Hypothalamus (tissue), 51 donors: ENCODE measurements around the gene PRAMEF25.
"Not testable (repeated sequence)": the region's sequence is repeated elsewhere in the genome, so short reads cannot be mapped to it uniquely, and the experiment has no call there.

Experiments
- DNase-seq, 51 donors: peaks; one replicate each; lab custom pipeline; 2025; lab: John Stamatoyannopoulos, UW

Gene PRAMEF25

DNA sequence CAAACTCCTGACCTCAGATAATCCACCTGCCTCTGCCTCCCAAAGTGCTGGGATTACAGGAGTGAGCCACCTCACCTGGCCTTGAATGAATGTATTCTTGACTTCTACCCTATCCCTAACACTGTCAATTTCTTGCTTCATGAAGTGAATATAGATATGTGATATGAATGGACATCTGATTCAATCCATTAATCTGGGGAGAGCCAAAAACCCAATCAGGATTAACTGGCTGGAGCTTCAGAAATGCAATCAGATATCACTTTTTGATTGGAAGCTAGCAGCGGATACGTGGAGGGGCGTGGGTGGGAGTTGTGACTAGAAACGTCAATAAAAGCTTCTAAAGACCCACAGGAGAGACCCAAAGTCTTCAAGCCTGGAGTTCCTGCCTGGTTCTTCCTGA lies at the start of gene PRAMEF25:
Gene PRAMEF25, plus strand, starts transcription at position 301 of the 400 bp plus-strand sequence. CDS start 2,920 bp downstream, outside the sequence.
- DNase-seq: not testable (repeated sequence)

DNA sequence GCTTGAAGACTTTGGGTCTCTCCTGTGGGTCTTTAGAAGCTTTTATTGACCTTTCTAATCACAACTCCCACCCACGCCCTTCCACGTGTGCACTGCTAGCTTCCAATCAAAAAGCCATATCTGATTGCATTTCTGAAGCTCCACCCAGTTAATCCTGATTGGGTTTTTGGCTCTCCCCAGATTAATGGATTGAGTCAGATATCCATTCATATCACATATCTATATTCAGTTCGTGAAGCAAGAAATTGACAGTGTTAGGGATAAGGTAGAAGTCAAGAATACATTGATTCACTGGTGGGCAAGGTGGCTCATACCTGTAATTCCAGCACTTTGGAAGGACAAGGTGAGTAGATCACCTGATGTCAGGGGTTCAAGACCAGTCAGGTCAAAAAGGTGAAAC lies 14.1 kb upstream of the PRAMEF25 start, which contains the start of gene PRAMEF27:
Gene PRAMEF27, minus strand, starts transcription at position 101 of the 400 bp plus-strand sequence. CDS start 2,916 bp downstream, outside the sequence.
- DNase-seq: not testable (repeated sequence)

GRCh38 chr1:13116754-13117153 lies 46.2 kb downstream of the PRAMEF25 start, which contains the start of gene HNRNPCL2:
Gene HNRNPCL2, minus strand, starts transcription at chr1:13116854. Its CDS starts 454 bp downstream, at chr1:13116400.
- DNase-seq: not testable (repeated sequence)
